ENCODE data around the gene SPACA4.

- TF ChIP-seq CTCF (IDR thresholded peaks at IDR 0.05; ENCODE audit: low read depth, low read length, poor library complexity, severe bottlenecking) (no peak), EZH2phosphoT487 (IDR thresholded peaks at IDR 0.05; ENCODE audit: borderline replicate concordance, low read length) (no peak)
Measured at GRCh38 chr19:48582168-48582567, 24.4 kb upstream of the SPACA4 start.
